Lower leg skin (tissue), 4 donors: Measurements from ENCODE around the gene DLX4. TPM values are rescaled to one million over a fixed set of nuclear protein-coding genes. Genes with fewer than 3 reads are reported as not detected.
A peak's percentile ranks its signal among the peaks of the same experiment; 100 is the strongest.

Experiments used
- DNase-seq, 2 donors: peaks; one replicate each; pipeline ENCODE4 v3.0.0-alpha.2; 2019; ENCODE audit warnings: low spot score in 2 of 2
- H3K4me3 ChIP-seq: fragments of 200-600 bp; sonication (generic); 2 replicates; pipeline ENCODE4 v1.5.1; 2017; ENCODE audit warnings: mild to moderate bottlenecking, low read depth; ENCODE audit not compliant: poor library complexity, severe bottlenecking
- POLR2A ChIP-seq, 2 donors: fragments of 450-650 bp; IDR thresholded peaks; one replicate each; pipeline ENCODE4 v1.6.1; 2016 to 2017; ENCODE audit warnings: antibody characterized with exemption in 2 of 2, mild to moderate bottlenecking in 1 of 2, moderate library complexity in 1 of 2
- WGBS, 2 donors: methylation state at CpG; one replicate each; pipeline ENCODE4 v1.1.5; 2018; 5-methylcytosine and 5-hydroxymethylcytosine counted together
- intact Hi-C: fragments of 100-400 bp; cut with DNase I; formaldehyde crosslinking; loops from one replicate; pipeline ENCODE4 v1.15.0; 2023; ENCODE audit warnings: low total_unique reads
- total RNA-seq, 4 donors: library from RNA; depleted of rRNA; stranded (reverse); fragments of >200 nt; gene quantifications; one replicate each; pipeline ENCODE4 v1.1.0, GENCODE V29; 2016
- TF ChIP-seq, protein P1 (sequence below), 3 donors: fragments of 450-650 bp; IDR thresholded peaks; one replicate each; pipeline ENCODE4 v1.5.1; 2016; ENCODE audit warnings: antibody characterized with exemption in 3 of 3, mild to moderate bottlenecking in 3 of 3, moderate library complexity in 2 of 3

DLX4 gene
- total RNA-seq, 4 donors from 2014 or later = 1.9 to 3.3 (median 2.5) TPM

- no peak for TF ChIP-seq POLR2A (IDR thresholded peaks at IDR 0.05)
- TF ChIP-seq, protein P1, sequence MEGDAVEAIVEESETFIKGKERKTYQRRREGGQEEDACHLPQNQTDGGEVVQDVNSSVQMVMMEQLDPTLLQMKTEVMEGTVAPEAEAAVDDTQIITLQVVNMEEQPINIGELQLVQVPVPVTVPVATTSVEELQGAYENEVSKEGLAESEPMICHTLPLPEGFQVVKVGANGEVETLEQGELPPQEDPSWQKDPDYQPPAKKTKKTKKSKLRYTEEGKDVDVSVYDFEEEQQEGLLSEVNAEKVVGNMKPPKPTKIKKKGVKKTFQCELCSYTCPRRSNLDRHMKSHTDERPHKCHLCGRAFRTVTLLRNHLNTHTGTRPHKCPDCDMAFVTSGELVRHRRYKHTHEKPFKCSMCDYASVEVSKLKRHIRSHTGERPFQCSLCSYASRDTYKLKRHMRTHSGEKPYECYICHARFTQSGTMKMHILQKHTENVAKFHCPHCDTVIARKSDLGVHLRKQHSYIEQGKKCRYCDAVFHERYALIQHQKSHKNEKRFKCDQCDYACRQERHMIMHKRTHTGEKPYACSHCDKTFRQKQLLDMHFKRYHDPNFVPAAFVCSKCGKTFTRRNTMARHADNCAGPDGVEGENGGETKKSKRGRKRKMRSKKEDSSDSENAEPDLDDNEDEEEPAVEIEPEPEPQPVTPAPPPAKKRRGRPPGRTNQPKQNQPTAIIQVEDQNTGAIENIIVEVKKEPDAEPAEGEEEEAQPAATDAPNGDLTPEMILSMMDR (IDR thresholded peaks at IDR 0.05) = no peak
- no peak overlapping the region for H3K4me3 ChIP-seq
- no peak for DNase-seq
- 67 to 86% methylated on average over 9 of the region's 9 CpGs for WGBS, 2 donors
- intact Hi-C loops = no loop called here
Observed at GRCh38 chr17:49925921-49926320, 43.1 kb upstream of the DLX4 start.

GRCh38 chr17:49926886-49927285 is 42.1 kb upstream of the DLX4 start:
- H3K4me3 ChIP-seq = no peak overlapping the region
- WGBS, 2 donors = 49 to 59% methylated on average over 11 to 13 of the region's 13 CpGs
- TF ChIP-seq, protein P1 (IDR thresholded peaks at IDR 0.05) = no peak
- TF ChIP-seq POLR2A (IDR thresholded peaks at IDR 0.05) = no peak
- peak in 1 of 2 donors; percentile 87 for DNase-seq
- intact Hi-C loops = no loop called here

DNA sequence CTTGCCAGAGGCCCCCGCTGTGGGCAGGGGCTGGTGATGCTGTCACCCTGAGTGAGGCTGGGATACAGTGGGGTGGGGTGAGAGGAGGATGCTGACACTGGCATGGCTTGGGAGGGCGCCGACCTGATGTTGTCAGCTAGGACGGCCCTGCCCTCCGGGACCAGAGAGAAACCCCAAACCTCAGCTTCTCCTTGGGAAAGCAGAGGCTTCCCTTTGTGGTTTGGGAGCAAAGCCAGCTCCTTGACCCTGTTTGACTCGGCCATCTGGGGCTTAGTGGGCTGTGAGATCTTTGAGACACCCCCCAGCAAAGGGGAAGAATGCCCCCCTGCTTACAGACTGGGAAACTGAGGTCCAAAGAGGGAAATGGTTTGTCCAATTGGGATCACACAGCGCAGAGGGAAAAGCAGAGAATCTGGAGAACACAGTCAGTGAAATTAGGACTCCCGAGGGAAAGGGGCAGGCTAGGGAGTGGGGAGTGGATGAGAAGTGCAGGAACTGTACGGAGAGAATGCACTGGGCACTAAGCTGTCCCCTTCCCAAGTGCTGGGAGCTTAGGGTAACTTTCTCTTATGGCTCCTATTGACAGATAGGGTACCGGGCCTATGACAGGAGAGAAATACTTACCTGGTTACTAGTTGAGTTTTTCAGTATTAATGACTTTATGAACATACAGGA is 40.7 kb upstream of the DLX4 start:
- TF ChIP-seq, protein P1 (IDR thresholded peaks at IDR 0.05) = no peak
- TF ChIP-seq POLR2A (IDR thresholded peaks at IDR 0.05) = no peak
- 45 to 51% methylated on average over 10 of the region's 10 CpGs for WGBS, 2 donors
- H3K4me3 ChIP-seq = no peak overlapping the region
- no peak for DNase-seq
- intact Hi-C loops = no loop called here

DNA sequence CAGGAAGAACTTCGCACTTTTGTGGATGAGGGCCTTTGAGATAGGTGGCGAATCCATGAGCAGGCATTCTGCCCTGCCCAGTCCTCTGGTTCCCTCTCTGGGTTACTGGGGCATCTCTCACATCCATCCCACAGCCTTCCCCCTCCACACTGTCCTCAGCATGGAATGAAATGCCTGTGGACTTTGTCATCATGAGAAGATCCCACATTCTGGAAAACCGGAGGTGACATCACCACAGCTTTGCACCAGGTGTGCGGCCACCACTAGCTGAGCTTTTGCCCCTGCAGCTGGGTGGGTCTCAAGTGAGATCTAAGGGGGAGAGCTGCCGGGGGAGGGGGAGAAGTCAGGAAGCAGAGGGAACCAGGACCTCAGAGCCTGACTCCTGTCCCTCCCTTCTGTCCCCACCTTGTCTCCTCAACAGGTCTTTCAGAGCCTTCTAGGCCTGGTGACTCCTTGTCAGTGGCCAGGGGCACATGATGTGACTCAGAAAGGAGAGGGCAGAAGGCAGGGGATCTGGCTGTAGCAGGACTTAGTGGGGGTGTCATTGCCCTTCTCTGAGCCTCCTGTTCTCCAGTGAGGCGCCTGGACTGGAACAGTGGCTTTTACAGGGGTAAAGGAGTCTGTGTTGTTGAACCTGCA is 40.0 kb upstream of the DLX4 start:
- DNase-seq = no peak
- WGBS, 2 donors = 85 to 88% methylated on average over 6 of the region's 6 CpGs
- intact Hi-C loops = no loop called here
- no peak overlapping the region for H3K4me3 ChIP-seq
- TF ChIP-seq, protein P1 (IDR thresholded peaks at IDR 0.05) = no peak
- no peak for TF ChIP-seq POLR2A (IDR thresholded peaks at IDR 0.05)

DNA sequence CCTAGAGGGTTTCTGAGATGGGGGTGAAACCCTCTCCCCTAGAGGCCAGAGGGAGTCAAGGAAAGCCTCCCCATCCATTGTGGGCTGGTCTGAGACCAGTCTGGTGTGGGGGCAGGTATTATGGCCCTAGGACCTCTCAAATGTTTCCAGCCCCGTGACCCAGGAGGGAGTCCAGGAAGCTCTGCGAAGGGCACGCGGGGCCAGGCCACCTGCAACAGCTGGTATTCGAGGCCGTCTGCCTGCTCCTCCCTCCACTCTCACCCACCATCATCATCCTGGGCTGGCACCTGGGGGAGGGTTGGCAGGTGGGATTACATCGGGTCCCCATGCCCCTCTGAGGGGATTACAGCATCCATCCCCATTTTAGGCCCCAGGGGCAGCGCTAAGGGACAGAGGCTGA is 38.1 kb upstream of the DLX4 start:
- WGBS, 2 donors = 90 to 100% methylated on average over 8 of the region's 8 CpGs
- TF ChIP-seq, protein P1 (IDR thresholded peaks at IDR 0.05) = no peak
- TF ChIP-seq POLR2A (IDR thresholded peaks at IDR 0.05) = no peak
- intact Hi-C loops = no loop called here
- DNase-seq = no peak
- no peak overlapping the region for H3K4me3 ChIP-seq
